ENCODE data around the gene B3GLCT.

B3GLCT gene

DNA sequence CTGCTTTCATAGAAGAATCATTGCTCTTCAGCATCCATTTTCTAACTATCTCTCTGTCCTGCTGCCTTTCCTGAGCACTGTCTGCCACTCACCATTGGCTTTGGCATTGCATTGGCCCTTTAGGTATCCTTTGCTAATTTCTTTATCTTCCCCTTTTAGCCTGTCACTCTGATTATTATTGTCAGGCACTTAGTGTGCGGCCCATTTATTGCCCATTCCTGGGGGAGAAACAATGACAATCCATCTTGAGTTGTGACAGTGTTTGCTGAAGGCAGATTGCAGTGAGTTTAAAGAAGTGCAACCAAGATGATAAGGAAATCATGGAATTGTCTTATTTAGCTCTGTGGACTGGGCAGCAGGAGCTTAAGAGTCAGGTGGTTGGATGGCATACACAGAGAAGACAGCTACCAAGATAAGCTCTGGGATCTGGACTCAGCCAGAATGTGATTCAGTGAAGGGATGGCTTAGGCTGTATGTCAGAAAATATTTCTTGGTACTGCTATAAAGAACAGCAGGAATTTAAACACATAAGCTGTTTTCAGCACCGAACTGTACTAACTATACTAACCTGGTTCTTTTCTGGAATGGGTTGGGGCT lies 25.3 kb downstream of the B3GLCT start:
- no peak for DNase-seq

DNA sequence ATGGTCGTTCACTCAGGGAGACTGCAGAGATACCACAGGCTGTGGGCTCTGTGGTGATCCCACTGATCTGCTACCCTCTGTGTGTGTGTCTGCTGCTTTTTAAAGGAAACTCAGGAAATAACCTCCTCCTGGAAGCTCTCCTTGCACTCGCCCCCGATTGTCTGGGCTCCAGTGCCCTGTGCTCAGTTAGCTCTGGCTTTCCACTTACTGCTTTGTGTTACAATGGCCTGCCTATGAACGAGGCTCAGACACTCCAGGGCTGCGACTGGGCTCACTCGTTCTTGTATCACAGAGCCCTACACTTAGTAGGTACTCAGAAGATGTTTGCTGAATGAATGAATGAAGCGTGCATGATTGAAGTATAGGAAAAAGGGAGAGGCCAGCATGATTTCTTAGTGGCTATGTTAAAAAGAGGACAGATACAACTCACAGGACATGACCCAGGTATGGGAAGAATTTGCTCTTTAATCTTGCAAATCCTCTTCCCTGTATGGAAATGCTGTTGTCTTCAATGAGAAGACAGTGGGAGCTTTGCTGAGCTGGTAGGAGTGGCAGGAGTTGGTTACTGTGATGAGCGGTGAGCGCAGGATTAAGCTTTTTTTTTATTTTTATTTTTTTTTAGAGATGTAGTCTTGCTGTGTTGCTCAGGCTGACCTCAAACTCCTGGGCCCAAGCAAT lies 26.4 kb downstream of the B3GLCT start:
- no peak for DNase-seq

GRCh38 chr13:31227063-31227462 lies 27.3 kb downstream of the B3GLCT start:
- DNase-seq: no peak

GRCh38 chr13:31227870-31228269 lies 28.1 kb downstream of the B3GLCT start:
- no peak for DNase-seq

GRCh38 chr13:31234729-31235128 lies 35.0 kb downstream of the B3GLCT start:
- DNase-seq: no peak

- no peak for DNase-seq
Observed at GRCh38 chr13:31236211-31236786, 36.5 kb downstream of the B3GLCT start.

DNA sequence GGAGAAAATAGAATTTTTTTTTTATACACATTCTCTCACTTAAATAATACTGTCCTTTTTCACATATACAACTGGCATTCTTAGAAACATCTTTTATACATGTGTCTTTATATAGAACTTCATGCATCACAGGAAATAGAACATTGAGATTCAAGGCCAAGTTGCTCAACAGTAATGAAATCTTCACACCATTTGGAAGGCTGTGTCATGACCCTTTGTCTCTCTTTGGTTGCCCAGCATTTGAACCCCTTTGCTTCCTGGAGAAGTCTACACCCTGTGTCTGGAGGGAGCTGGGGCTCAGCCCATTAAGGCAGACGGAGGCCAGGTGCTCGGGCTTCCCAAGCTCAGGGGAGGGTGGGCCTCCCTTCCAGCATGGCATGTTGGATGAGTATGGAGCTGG lies 41.1 kb downstream of the B3GLCT start:
- no peak for DNase-seq

- DNase-seq: no peak
Observed at GRCh38 chr13:31242367-31242766, 42.6 kb downstream of the B3GLCT start.

GRCh38 chr13:31242916-31243315 lies 43.1 kb downstream of the B3GLCT start:
- no peak for DNase-seq

GRCh38 chr13:31245598-31246373 lies 46.0 kb downstream of the B3GLCT start:
- no peak for DNase-seq

GRCh38 chr13:31246918-31247317 lies 47.1 kb downstream of the B3GLCT start:
- DNase-seq: no peak

GRCh38 chr13:31248361-31248760 lies 48.6 kb downstream of the B3GLCT start:
- no peak for DNase-seq

- no peak for DNase-seq
Observed at GRCh38 chr13:31248965-31249539, 49.3 kb downstream of the B3GLCT start.

DNA sequence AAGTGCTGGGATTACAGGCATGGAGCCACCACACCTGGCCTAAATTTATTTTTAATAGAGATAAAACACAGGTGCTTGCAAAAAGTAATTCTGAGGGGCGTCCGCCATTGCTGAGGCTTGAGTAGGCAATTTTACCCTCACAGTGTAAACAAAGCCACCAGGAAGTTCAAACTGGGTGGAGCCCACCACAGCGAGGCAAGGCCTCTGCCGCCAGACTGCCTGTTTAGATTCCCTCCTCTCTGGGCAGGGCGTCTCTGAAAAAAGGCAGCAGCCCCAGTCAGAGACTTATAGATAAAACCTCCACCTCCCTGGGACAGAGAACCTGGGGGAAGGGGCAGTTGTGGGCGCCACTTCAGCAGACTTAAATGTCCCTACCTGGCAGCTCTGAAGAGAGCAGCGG lies 50.7 kb downstream of the B3GLCT start:
- DNase-seq: no peak

GRCh38 chr13:31261241-31261640 lies 61.5 kb downstream of the B3GLCT start:
- no peak for DNase-seq

DNA sequence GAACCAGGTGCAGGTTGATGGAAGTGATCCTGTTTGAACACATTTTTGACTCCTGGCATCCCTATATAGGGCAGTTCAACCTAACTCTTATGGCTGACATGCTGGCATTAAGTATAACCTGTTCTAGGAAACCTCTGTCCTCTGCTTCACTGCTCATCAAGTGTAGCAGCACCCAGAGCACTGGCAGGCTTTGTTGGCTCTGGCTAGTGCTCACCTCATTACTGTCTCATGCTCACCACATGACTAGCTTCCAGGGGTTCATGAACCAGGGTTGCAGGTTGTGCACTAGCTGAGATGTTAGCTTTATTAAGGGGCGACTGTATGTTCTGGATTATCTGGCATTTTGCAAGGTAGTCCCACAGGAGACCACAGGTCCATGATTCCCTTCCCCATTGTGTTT lies 63.6 kb downstream of the B3GLCT start:
- DNase-seq: no peak

DNA sequence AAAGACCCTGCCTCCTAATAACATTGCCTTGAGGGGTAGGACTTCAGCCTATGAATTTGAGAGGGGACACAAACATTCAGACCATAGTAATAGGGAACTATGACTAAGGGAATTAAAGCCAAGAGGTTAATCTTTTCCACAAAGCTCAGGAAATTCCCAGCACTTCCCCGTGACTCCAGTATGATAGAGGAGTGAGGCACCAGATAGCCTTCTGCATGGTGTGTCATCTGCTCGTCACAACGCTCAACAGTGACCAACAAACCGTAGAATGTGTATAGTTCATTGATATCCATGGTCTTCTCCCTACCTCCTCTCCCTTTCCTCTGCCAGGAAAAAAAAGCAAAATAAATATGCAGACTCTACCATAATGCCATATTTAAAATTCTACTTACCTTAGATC lies 64.4 kb downstream of the B3GLCT start:
- DNase-seq: no peak

DNA sequence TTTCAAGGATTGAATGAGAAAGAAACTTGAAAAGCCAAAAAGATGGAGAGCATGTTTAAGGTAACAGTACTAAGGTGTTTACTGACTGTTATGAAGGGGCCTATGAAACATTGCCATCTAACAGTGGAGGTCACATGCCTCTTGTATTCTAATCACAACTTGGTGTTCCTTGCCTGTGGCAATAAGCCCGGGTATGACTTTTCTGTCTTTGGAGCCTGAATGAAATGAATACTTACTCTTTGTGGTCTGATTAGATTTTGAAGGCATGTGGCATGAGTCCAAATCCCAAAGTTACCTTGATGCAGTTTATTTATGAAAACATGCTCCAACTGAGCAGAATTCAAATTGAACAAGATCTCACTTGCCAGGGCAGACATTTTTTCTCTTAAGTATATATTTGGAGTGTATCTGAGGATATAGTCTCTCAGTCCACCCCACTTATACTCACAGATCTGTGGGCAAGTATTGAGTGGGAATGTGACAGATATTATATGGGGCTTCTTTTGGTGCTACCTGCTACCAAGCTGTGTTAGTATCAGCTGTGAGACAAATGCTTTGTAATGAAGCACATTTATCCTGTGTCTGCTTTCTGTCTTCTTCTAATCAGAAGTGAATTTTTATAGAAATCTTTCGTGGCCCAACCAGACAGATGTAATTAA lies 67.5 kb downstream of the B3GLCT start:
- no peak for DNase-seq

GRCh38 chr13:31274390-31274789 lies 74.6 kb downstream of the B3GLCT start:
- no peak for DNase-seq

DNA sequence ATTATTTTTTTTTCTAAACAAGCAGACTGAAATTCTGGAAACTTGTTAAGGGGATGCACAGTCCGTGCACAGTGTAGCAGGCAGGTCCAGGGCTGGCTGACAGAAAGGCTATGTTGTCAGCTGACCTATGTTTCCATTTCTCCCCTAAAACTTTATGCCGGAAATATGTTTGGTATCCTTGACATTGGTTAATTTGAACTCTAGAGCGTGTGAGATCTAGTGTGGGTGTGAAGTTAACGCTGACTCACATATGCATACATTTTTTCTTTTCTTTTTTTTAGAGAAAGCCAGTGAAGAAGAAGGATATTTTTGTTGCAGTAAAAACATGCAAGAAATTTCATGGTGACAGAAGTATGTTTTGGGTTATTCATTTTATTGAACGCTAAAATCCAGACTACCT lies 76.6 kb downstream of the B3GLCT start:
- DNase-seq: no peak

DNA sequence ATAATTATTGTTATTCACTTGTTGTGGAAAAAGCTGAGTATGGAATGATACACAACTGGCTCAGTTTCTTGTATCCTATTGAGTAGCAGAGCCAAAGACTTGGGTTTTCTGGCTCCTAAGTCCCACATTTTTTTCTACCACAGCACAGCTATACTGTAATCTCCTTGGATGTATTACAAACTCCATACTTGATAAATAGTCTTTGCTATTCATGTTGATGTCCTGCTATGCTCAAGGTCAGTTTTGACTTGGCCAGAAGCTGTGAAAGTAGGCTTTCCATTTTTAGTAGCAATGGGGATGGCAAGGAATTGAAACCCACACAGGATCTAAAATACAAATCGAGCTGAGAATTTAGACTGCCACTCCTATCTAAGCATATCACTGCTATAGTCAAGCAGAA lies 79.1 kb downstream of the B3GLCT start:
- DNase-seq: no peak

- no peak for DNase-seq
Observed at GRCh38 chr13:31282741-31283455, 83.1 kb downstream of the B3GLCT start.

Data from activated naive CD4-positive, alpha-beta T cell treated with anti-CD3 and anti-CD28 coated beads, Interleukin-2, amount 50 U/mL, for 16 hours (primary cell).